Activated B cell treated with CpG ODN at 0.5 μM for 24 hours (primary cell): ENCODE data around the gene BPHL. TPM values are rescaled to one million over a fixed set of nuclear protein-coding genes. Genes with fewer than 3 reads are reported as not detected.

Experiments used
- ATAC-seq: fragments of 200-7000 bp; cut with Tn5 transposase; one replicate; pipeline ENCODE4 v1.10.0; 2021; ENCODE audit warnings: low read depth, mild to moderate bottlenecking, moderate library complexity
- CTCF ChIA-PET: fragments of 350-600 bp; sonication (Branson Sonifier 250); formaldehyde crosslinking; loops from one replicate; lab custom pipeline; 2021; ENCODE audit warnings: antibody characterized with exemption; lab: Charles Lee
- POLR2A ChIA-PET: fragments of 350-600 bp; sonication (Branson Sonifier 250); formaldehyde crosslinking; loops from one replicate; lab custom pipeline; 2021; ENCODE audit warnings: antibody characterized with exemption; lab: Charles Lee
- DNase-seq: peaks from one replicate; pipeline ENCODE4 v3.0.0; 2022
- H3K27ac Mint-ChIP-seq: one replicate; pipeline ENCODE4 v1.8.0; 2020; ENCODE audit warnings: mixed read lengths
- H3K27me3 Mint-ChIP-seq: one replicate; pipeline ENCODE4 v1.8.0; 2021; ENCODE audit warnings: mixed read lengths
- H3K36me3 Mint-ChIP-seq: one replicate; pipeline ENCODE4 v1.8.0; 2021; ENCODE audit warnings: low read depth, mixed read lengths
- H3K4me1 Mint-ChIP-seq: one replicate; pipeline ENCODE4 v1.8.0; 2021; ENCODE audit warnings: mixed read lengths
- H3K4me3 Mint-ChIP-seq: one replicate; pipeline ENCODE4 v1.8.0; 2020; ENCODE audit warnings: mild to moderate bottlenecking, mixed read lengths
- H3K9me3 Mint-ChIP-seq: one replicate; pipeline ENCODE4 v1.8.0; 2020; ENCODE audit warnings: mixed read lengths
- CTCF ChIP-seq: fragments of 200-600 bp; IDR thresholded peaks from one replicate; pipeline ENCODE4 v1.8.0; 2022; ENCODE audit warnings: antibody characterized with exemption, mild to moderate bottlenecking
- intact Hi-C: fragments of 100-400 bp; cut with micrococcal nuclease; formaldehyde crosslinking; loops from one replicate; pipeline ENCODE4 v1.15.1; 2024
- total RNA-seq: library from RNA; stranded (reverse); gene quantifications from 2 replicates; pipeline ENCODE4 v1.2.3, GENCODE V29; 2022

BPHL gene
- total RNA-seq, 1 donor from 2014 or later = 10.5 TPM

DNA sequence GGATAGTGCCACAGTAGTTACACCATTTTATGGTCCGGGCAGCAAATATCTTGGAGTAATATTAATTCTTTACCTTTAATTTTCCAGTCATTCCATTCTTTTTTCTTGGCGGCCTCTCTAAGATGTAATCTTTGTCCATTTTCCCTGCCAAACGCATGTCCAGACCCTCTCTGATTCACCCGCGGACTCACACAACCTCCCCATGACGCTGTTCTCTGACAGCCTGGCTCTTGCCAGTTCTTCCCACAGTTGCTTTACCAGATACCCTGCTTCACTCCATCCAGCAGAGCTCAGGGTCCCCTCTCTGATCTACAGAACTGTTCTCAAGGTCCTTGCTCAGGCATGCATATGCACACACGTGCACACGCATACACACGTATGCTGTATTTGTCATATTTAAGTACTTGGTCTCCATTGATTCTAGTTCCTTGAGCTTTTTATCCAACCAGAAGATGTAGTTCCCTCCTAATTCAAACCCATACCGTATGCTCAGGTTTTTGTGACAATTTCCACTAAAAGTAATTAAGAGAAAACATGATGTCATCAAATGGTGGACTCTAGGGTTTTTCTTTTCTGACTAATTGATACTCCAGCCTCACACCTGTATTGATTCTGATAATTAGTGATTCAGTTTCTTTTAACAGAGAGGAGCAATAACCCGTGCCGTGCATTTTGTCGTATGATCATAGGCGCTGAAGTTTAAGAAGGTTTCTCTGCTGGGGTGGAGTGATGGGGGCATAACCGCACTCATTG lies 10.0 kb downstream of the BPHL start:
- DNase-seq (no peak), ATAC-seq (no peak)
- Mint-ChIP-seq H3K27ac (no peak overlapping the region), H3K4me3 (no peak overlapping the region), H3K27me3 (no peaks in the 10 kb centered on the region), H3K9me3 (no peaks in the 10 kb centered on the region), H3K4me1 (peaks cover 8% of the 10 kb centered on the region), H3K36me3 (peaks cover 28% of the 10 kb centered on the region)
- intact Hi-C loops = no loop called here
- ChIA-PET CTCF (interaction anchor here (0.6 to 2.5 kb wide), 2 partner anchors 21 to 123 kb away, joined by 3 to 16 read pairs; no protein-coding TSS in a partner anchor), POLR2A (no interaction called here)
- no peak for TF ChIP-seq CTCF

DNA sequence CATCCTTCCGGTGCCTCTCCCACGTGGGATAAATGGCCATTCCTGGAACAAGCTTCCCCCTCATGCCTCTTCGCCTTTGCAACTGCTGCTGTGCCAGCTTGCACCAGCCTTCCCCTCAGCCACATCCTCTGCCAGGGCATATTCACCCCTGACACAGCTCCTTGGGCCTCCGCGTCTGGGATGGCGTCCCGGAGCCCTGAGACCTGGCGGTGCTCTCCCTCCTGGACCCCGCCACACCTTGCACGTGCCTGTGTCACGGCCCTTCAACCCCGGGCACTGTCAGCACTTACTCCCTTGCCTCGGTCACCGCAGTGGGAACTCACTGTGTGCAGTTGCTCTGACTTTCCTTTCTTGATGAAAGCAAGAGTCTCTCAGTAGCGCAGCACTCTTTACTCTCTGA lies 13.2 kb downstream of the BPHL start:
- H3K27ac Mint-ChIP-seq = no peak overlapping the region
- H3K4me1 Mint-ChIP-seq = no peaks in the 10 kb centered on the region
- intact Hi-C loops = no loop called here
- H3K9me3 Mint-ChIP-seq = no peaks in the 10 kb centered on the region
- no peak overlapping the region for H3K4me3 Mint-ChIP-seq
- H3K27me3 Mint-ChIP-seq = no peaks in the 10 kb centered on the region
- no peak for TF ChIP-seq CTCF
- ChIA-PET POLR2A (interaction anchor here (1.0 kb wide), 1 partner anchor 120 kb away, joined by 3 read pairs; no protein-coding TSS in a partner anchor), CTCF (no interaction called here)
- no peak for DNase-seq
- no peak for ATAC-seq
- peaks cover 37% of the 10 kb centered on the region for H3K36me3 Mint-ChIP-seq

- intact Hi-C loops = no loop called here
- no peak for TF ChIP-seq CTCF
- no peak for DNase-seq
- Mint-ChIP-seq H3K4me1 (no peaks in the 10 kb centered on the region), H3K9me3 (no peaks in the 10 kb centered on the region), H3K27me3 (no peaks in the 10 kb centered on the region), H3K36me3 (peaks cover 44% of the 10 kb centered on the region), H3K27ac (no peak overlapping the region), H3K4me3 (no peak overlapping the region)
- no peak for ATAC-seq
- POLR2A ChIA-PET = no interaction called here
- CTCF ChIA-PET = no interaction called here
These were observed 15.0 kb downstream of the BPHL start for GRCh38 chr6:3133515-3133914.

- POLR2A ChIA-PET = no interaction called here
- no peak for ATAC-seq
- Mint-ChIP-seq H3K36me3 (peaks cover 46% of the 10 kb centered on the region), H3K4me3 (no peak overlapping the region), H3K9me3 (no peaks in the 10 kb centered on the region), H3K4me1 (peaks cover 12% of the 10 kb centered on the region), H3K27ac (no peak overlapping the region), H3K27me3 (no peaks in the 10 kb centered on the region)
- no peak for DNase-seq
- intact Hi-C loops = no loop called here
- CTCF ChIA-PET = no interaction called here
- no peak for TF ChIP-seq CTCF
These were observed 17.3 kb downstream of the BPHL start for GRCh38 chr6:3135668-3136291.

DNA sequence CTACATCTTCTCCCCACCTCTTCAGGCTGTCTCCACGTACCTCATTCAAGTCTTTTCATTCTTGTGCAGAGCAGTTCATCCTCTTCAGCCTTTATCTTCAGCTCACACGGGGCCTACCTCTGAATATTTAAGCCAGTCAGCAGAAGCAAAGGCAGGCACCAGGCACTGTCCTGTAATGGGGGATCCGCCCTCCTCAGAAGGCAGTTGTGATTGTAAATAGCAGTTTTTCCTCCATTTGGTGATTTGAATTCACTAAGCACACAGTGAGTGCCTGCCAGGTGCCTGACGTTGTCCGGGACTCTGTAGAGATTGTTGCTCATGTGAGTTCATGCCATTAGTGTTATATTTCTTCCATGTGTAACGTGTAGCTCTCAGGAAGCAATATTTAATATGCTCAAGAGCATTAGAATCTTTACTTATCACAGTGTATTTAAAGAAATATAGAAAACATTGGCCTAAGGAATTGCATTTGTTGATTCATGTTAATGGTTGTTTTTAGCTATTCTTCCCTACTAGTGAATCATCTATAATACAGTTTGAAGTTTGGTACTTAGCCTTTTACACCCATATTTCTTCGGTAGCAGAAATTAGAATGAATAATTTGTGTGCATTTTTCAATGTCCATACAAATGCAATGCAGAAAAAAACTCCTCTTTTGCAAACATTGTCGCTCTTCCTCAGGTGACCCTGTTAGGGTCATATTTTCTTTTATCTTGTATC lies 17.9 kb downstream of the BPHL start:
- no peaks in the 10 kb centered on the region for H3K27me3 Mint-ChIP-seq
- H3K27ac Mint-ChIP-seq = no peak overlapping the region
- DNase-seq (no peak), ATAC-seq (no peak)
- peaks cover 41% of the 10 kb centered on the region for H3K36me3 Mint-ChIP-seq
- H3K4me1 Mint-ChIP-seq = peaks cover 12% of the 10 kb centered on the region
- ChIA-PET CTCF (no interaction called here), POLR2A (no interaction called here)
- H3K4me3 Mint-ChIP-seq = no peak overlapping the region
- no peaks in the 10 kb centered on the region for H3K9me3 Mint-ChIP-seq
- intact Hi-C loops = no loop called here
- no peak for TF ChIP-seq CTCF
